H9 (cell line): ENCODE data around the gene KRT27. TPM values are rescaled to one million over a fixed set of nuclear protein-coding genes. Genes with fewer than 3 reads are reported as not detected.

Experiments
- DNase-seq: peaks from one replicate; pipeline ENCODE4 v3.0.0-alpha.2; 2017
- H2AFZ ChIP-seq: one replicate; pipeline ENCODE4 v1.6.1; 2013; ENCODE audit warnings: mild to moderate bottlenecking, low read length, control low read depth, moderate library complexity
- H2AK5ac ChIP-seq: 2 replicates; pipeline ENCODE4 v1.6.1; 2013; ENCODE audit warnings: low read length, control low read depth, mixed read lengths; ENCODE audit not compliant: insufficient read length
- H2BK120ac ChIP-seq: one replicate; pipeline ENCODE4 v1.6.1; 2013; ENCODE audit warnings: low read depth, mild to moderate bottlenecking, low read length, control low read depth, inconsistent platforms; ENCODE audit not compliant: poor library complexity, severe bottlenecking
- H2BK12ac ChIP-seq: 2 replicates; pipeline ENCODE4 v1.6.1; 2013; ENCODE audit warnings: low read length, control low read depth, mixed read lengths, low read depth; ENCODE audit not compliant: insufficient read length
- H2BK15ac ChIP-seq: 2 replicates; pipeline ENCODE4 v1.6.1; 2013; ENCODE audit warnings: low read depth, low read length, control low read depth
- H2BK20ac ChIP-seq: one replicate; pipeline ENCODE4 v1.6.1; 2013; ENCODE audit warnings: low read depth, mild to moderate bottlenecking, low read length, control low read depth, inconsistent platforms; ENCODE audit not compliant: poor library complexity, severe bottlenecking
- H2BK5ac ChIP-seq: 2 replicates; pipeline ENCODE4 v1.6.1; 2013; ENCODE audit warnings: low read length, control low read depth, mixed read lengths; ENCODE audit not compliant: insufficient read length
- H3K14ac ChIP-seq: 2 replicates; pipeline ENCODE4 v1.6.1; 2013; ENCODE audit warnings: low read length, control low read depth; ENCODE audit not compliant: insufficient read depth
- H3K18ac ChIP-seq: 2 replicates; pipeline ENCODE4 v1.6.1; 2013; ENCODE audit warnings: low read depth, mild to moderate bottlenecking, mixed read lengths, low read length, control low read depth; ENCODE audit not compliant: insufficient read length
- H3K23ac ChIP-seq: 2 replicates; pipeline ENCODE4 v1.6.1; 2013; ENCODE audit warnings: low read length, control low read depth, mixed read lengths, low read depth; ENCODE audit not compliant: insufficient read length
- H3K23me2 ChIP-seq: 2 replicates; pipeline ENCODE4 v1.6.1; 2013; ENCODE audit warnings: low read depth, mild to moderate bottlenecking, mixed read lengths, low read length, control low read depth; ENCODE audit not compliant: insufficient read length, poor library complexity, severe bottlenecking
- H3K27ac ChIP-seq: 2 replicates; pipeline ENCODE4 v1.5.1; 2013; ENCODE audit warnings: low read length, control low read depth, mixed read lengths, low read depth; ENCODE audit not compliant: insufficient read length
- H3K27me3 ChIP-seq: 2 replicates; pipeline ENCODE4 v1.6.1; 2013; ENCODE audit warnings: low read length, control low read depth, inconsistent platforms; ENCODE audit not compliant: insufficient read depth
- H3K4ac ChIP-seq: 2 replicates; pipeline ENCODE4 v1.6.1; 2013; ENCODE audit warnings: low read depth, mild to moderate bottlenecking, control low read depth, inconsistent platforms, low read length, moderate library complexity
- H3K4me1 ChIP-seq: 2 replicates; pipeline ENCODE4 v1.6.1; 2013; ENCODE audit warnings: low read length, control low read depth, inconsistent platforms; ENCODE audit not compliant: insufficient read depth
- H3K4me2 ChIP-seq: 2 replicates; pipeline ENCODE4 v1.6.1; 2013; ENCODE audit warnings: low read length, control low read depth, mixed read lengths; ENCODE audit not compliant: insufficient read length, insufficient read depth
- H3K56ac ChIP-seq: 2 replicates; pipeline ENCODE4 v1.6.1; 2013; ENCODE audit warnings: low read depth, mild to moderate bottlenecking, mixed read lengths, low read length, control low read depth; ENCODE audit not compliant: insufficient read length
- H3K79me1 ChIP-seq: 2 replicates; pipeline ENCODE4 v1.6.1; 2013; ENCODE audit warnings: low read depth, mild to moderate bottlenecking, moderate library complexity, low read length, control low read depth, inconsistent platforms; ENCODE audit not compliant: insufficient read depth, poor library complexity, severe bottlenecking
- H3K79me2 ChIP-seq: 2 replicates; pipeline ENCODE4 v1.6.1; 2013; ENCODE audit warnings: low read length, control low read depth, inconsistent platforms; ENCODE audit not compliant: insufficient read depth
- H3K9ac ChIP-seq: 2 replicates; pipeline ENCODE4 v1.6.1; 2013; ENCODE audit warnings: low read length, control low read depth, mixed read lengths; ENCODE audit not compliant: insufficient read length; ENCODE audit errors: extremely low read depth
- H3K9me3 ChIP-seq: one replicate; pipeline ENCODE4 v1.6.1; 2013; ENCODE audit warnings: low read depth, low read length, inconsistent platforms; ENCODE audit not compliant: control insufficient read depth
- H3T11ph ChIP-seq: one replicate; pipeline ENCODE4 v1.6.1; 2013; ENCODE audit warnings: mild to moderate bottlenecking, low read length, control low read depth, inconsistent platforms
- H4K20me1 ChIP-seq: one replicate; pipeline ENCODE4 v1.6.1; 2013; ENCODE audit not compliant: control insufficient read depth, insufficient read length, insufficient read depth
- H4K5ac ChIP-seq: 2 replicates; pipeline ENCODE4 v1.6.1; 2013; ENCODE audit warnings: low read depth, mild to moderate bottlenecking, mixed read lengths, low read length, control low read depth; ENCODE audit not compliant: insufficient read length
- H4K8ac ChIP-seq: replicated peaks from 2 replicates; pipeline ENCODE4 v1.6.1; 2013; ENCODE audit warnings: low read length, control low read depth, mixed read lengths, low read depth; ENCODE audit not compliant: insufficient read length
- H4K91ac ChIP-seq: 2 replicates; pipeline ENCODE4 v1.6.1; 2013; ENCODE audit warnings: low read depth, mild to moderate bottlenecking, moderate library complexity, mixed read lengths, low read length, control low read depth; ENCODE audit not compliant: insufficient read length
- H3K27ac Mint-ChIP-seq, 3 experiments: 2 replicates in 2 of 3; 3 replicates in 1 of 3; pipeline ENCODE4 v1.8.0; 2020 to 2021; ENCODE audit warnings: mixed read lengths in 3 of 3, mild to moderate bottlenecking in 1 of 3, moderate library complexity in 1 of 3
- H3K27me3 Mint-ChIP-seq: 2 replicates; pipeline ENCODE4 v1.8.0; 2021; ENCODE audit warnings: low read depth, mild to moderate bottlenecking, moderate library complexity, mixed read lengths
- H3K36me3 Mint-ChIP-seq, 3 experiments: 2 replicates in 2 of 3; 3 replicates in 1 of 3; pipeline ENCODE4 v1.8.0; 2020 to 2021; ENCODE audit warnings: low read depth in 3 of 3, mixed read lengths in 3 of 3; ENCODE audit not compliant: insufficient read depth in 1 of 3
- H3K4me1 Mint-ChIP-seq, 2 experiments: 2 replicates each; pipeline ENCODE4 v1.8.0; 2020; ENCODE audit warnings: mixed read lengths in 2 of 2
- H3K4me3 Mint-ChIP-seq, 2 experiments: 2 replicates in 1 of 2; 3 replicates in 1 of 2; pipeline ENCODE4 v1.8.0; 2020 to 2021; ENCODE audit warnings: mild to moderate bottlenecking in 2 of 2, mixed read lengths in 2 of 2, moderate library complexity in 1 of 2
- H3K9me3 Mint-ChIP-seq, 2 experiments: 2 replicates in 1 of 2; 3 replicates in 1 of 2; pipeline ENCODE4 v1.8.0; 2020; ENCODE audit warnings: mild to moderate bottlenecking in 2 of 2, mixed read lengths in 2 of 2, moderate library complexity in 1 of 2
- CTCF ChIP-seq: fragments of 200-600 bp; sonication (generic); conservative IDR thresholded peaks from 3 replicates; pipeline ENCODE4 v1.8.0; 2021; ENCODE audit warnings: antibody characterized with exemption, mild to moderate bottlenecking
- WGBS: extraction: QIAGEN DNeasy Blood & Tissue Kit; methylation state at CpG from one replicate; pipeline ENCODE4 v1.1.7; 2013; ENCODE audit warnings: missing lambda C conversion rate, low lambda C conversion rate, mixed read lengths; ENCODE audit not compliant: insufficient read length; ENCODE audit errors: extremely low coverage; 5-methylcytosine and 5-hydroxymethylcytosine counted together
- total RNA-seq: library from RNA; stranded (reverse); gene quantifications from 2 replicates; pipeline ENCODE4 v1.2.1, GENCODE V29; 2021

KRT27 gene
- total RNA-seq, 1 experiment from 2014 or later = not detected

- Mint-ChIP-seq H3K36me3 (peaks cover 0 to 13% (median 10%) of the 10 kb centered on the region in 3 experiments; a peak in 5 of 7 replicates), H3K27me3 (peaks cover 75% of the 10 kb centered on the region), H3K27ac (no peak overlapping the region), H3K4me1 (peaks cover 0 to 8% of the 10 kb centered on the region in 2 experiments; a peak in 1 of 4 replicates), H3K4me3 (peak overlapping the region in 1 of 2 experiments; percentile 43; a peak in 2 of 5 replicates), H3K9me3 (no peaks in the 10 kb centered on the region)
- H3K23me2 ChIP-seq = peaks cover 3% of the 10 kb centered on the region
- H2AK5ac ChIP-seq = no peak overlapping the region
- H3K9ac ChIP-seq = no peak overlapping the region
- no CpG with 5 or more reads among the region's 9 CpGs for WGBS
- H2BK12ac ChIP-seq = no peak overlapping the region
- no peak overlapping the region for H3K18ac ChIP-seq
- H2BK120ac ChIP-seq = no peak overlapping the region
- TF ChIP-seq CTCF = no peak
- H3K56ac ChIP-seq = no peak overlapping the region
- H3T11ph ChIP-seq = no peak overlapping the region
- no peak overlapping the region for H4K8ac ChIP-seq
- H2BK5ac ChIP-seq = no peak overlapping the region
- H3K14ac ChIP-seq = no peak overlapping the region
- H3K27ac ChIP-seq = no peak overlapping the region
- H2AFZ ChIP-seq = no peak overlapping the region
- no peak overlapping the region for H2BK15ac ChIP-seq
- no peaks in the 10 kb centered on the region for H3K79me2 ChIP-seq
- H3K4me2 ChIP-seq = no peak overlapping the region
- H4K20me1 ChIP-seq = no peaks in the 10 kb centered on the region
- H2BK20ac ChIP-seq = no peak overlapping the region
- no peaks in the 10 kb centered on the region for H3K9me3 ChIP-seq
- no peak overlapping the region for H3K4ac ChIP-seq
- H3K4me1 ChIP-seq = no peaks in the 10 kb centered on the region
- H3K27me3 ChIP-seq = no peaks in the 10 kb centered on the region
- H3K79me1 ChIP-seq = no peaks in the 10 kb centered on the region
- H4K5ac ChIP-seq = no peak overlapping the region
- H4K91ac ChIP-seq = no peak overlapping the region
- DNase-seq = no peak
- no peak overlapping the region for H3K23ac ChIP-seq
Measured at GRCh38 chr17:40820228-40820838, 38.0 kb upstream of the KRT27 start.
